Ishikawa (cell line): ENCODE data around the gene SLC7A7.

ENCODE experiments used
- TCF12 ChIP-seq: IDR thresholded peaks from 2 replicates; pipeline ENCODE4 v1.6.1; 2012; ENCODE audit warnings: low read depth
- TF ChIP-seq, protein P1 (sequence below): IDR thresholded peaks from 2 replicates; pipeline ENCODE4 v1.6.1; 2012

DNA sequence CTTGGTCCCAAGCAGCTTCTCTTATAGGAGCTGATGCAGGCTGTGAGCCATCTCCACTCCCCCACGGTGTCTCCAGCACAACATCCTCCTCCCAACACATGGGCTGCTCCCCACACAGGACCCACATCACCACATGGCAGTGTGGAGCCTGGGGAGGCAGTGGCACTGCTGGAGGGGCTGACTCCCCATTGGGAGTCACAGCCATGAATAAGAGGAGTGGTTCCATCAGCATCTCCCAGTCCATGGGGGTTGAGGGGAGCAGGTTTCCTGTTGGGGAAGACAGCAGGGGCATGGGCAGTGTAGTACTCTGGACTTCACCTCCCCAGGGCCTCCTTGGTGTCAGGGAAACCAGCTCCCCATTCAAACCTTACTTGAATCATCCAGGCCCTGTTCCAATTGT, 89.2 kb downstream of the SLC7A7 start:
- TF ChIP-seq, protein P1, sequence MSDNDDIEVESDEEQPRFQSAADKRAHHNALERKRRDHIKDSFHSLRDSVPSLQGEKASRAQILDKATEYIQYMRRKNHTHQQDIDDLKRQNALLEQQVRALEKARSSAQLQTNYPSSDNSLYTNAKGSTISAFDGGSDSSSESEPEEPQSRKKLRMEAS: no peak
- TF ChIP-seq TCF12: no peak
